ENCODE measurements around the gene PLK3.

PLK3 gene

DNA sequence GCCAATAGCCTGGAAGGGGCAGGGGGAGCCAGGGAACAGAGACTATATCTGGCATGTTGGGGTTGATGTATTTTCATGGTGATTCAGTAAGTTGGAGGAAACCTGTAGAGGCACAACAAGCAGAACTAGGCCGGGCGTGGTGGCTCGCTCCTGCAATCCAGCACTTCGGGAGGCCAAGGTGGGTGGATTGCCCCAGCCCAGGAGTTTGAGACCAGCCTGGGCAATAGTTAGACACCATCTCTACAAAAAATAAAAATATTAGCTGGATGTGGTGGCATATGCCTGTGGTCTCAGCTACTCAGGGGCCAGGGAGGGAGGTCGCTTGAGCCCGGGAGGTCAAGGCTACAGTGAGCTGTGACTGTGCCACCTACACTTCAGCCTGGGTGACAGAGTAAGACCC is 53.0 kb downstream of the PLK3 start:
- DNase-seq (ENCODE audit: low read depth, low spot score) = no peak

DNA sequence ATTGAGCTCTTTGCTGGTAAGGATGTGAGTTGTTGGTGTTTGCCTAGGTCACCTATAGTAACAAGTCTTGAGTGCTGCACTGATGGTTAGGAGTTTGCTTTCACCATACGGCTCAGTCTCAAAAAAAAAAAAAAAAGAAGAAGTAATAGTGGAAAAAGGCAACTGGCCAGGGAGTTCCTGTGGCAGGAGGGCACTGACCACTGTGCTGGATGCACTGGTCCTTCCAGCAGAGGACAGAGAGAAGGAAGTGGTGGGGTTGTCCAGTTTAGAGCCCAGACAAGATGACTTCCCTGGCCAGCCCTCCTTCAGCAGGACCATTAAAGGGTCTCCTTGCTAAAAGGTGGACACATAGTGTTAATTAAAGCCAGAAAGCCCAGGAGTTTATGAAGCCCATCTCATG is 54.8 kb downstream of the PLK3 start:
- DNase-seq (ENCODE audit: low read depth, low spot score) = no peak
